ENCODE measurements around the gene P2RX6.
"Not testable (repeated sequence)": the region's sequence is repeated elsewhere in the genome, so short reads cannot be mapped to it uniquely, and the experiment has no call there.

DNA sequence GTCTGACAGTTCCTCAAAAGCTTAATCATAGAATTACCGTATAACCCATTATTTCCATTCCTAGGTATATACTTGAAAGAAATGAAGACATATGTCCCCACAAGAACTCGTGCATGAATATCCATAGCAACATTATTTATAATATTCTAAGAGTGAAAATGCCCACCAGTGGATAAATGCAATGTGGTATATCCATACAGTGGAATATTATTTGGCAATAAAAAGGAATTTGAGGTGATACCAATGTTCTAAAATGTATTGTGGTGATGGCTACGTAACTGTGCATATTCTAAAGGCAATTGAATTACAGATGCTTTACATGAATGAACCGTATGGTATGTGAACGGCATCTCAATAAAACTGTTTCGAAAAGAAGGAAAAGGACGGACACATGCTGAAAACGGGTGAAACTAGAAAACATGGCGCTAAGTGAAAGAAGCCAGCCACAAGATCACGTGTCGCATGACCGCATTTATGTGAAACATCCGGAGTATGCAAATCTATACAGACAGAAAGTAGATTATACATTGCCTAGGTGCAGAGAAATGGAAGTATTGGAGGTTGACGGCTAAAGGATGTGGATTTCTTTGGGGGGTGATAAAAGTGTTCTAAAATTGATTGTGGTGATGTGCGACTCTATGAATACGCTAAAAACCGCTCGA is 46.8 kb downstream of the P2RX6 start:
- TF ChIP-seq EZH2 (IDR thresholded peaks at IDR 0.05; ENCODE audit: insufficient read depth, poor library complexity, severe bottlenecking); EZH2phosphoT487 (IDR thresholded peaks at IDR 0.05; ENCODE audit: insufficient read depth, low read depth): not testable (repeated sequence)
